Mesothelial cell of epicardium (in vitro differentiated cells): ENCODE measurements around the gene NR3C1. TPM values are rescaled to one million over a fixed set of nuclear protein-coding genes. Genes with fewer than 3 reads are reported as not detected.
"Not testable (repeated sequence)": the region's sequence is repeated elsewhere in the genome, so short reads cannot be mapped to it uniquely, and the experiment has no call there.

ENCODE experiments used
- DNase-seq, 2 experiments: peaks; one replicate each; pipeline ENCODE4 v3.0.0; 2021; ENCODE audit warnings: low spot score in 2 of 2; ENCODE audit not compliant: unreplicated experiment in 2 of 2
- H3K27ac Mint-ChIP-seq: 2 replicates; pipeline ENCODE4 v1.8.0; 2021; ENCODE audit warnings: mixed read lengths
- H3K27me3 Mint-ChIP-seq: 2 replicates; pipeline ENCODE4 v1.8.0; 2021; ENCODE audit warnings: low read depth, mixed read lengths
- H3K36me3 Mint-ChIP-seq: 2 replicates; pipeline ENCODE4 v1.8.0; 2021; ENCODE audit warnings: mixed read lengths
- H3K4me1 Mint-ChIP-seq: 2 replicates; pipeline ENCODE4 v1.8.0; 2021; ENCODE audit warnings: mixed read lengths
- H3K4me3 Mint-ChIP-seq: 2 replicates; pipeline ENCODE4 v1.8.0; 2021; ENCODE audit warnings: mild to moderate bottlenecking, moderate library complexity, mixed read lengths
- H3K9me3 Mint-ChIP-seq: 2 replicates; pipeline ENCODE4 v1.8.0; 2021; ENCODE audit warnings: mixed read lengths
- total RNA-seq: library from RNA; stranded (reverse); gene quantifications from 3 replicates; pipeline ENCODE4 v1.2.1, GENCODE V29; 2021
- TF ChIP-seq, protein P1 (sequence below): fragments of 200-600 bp; sonication (generic); IDR thresholded peaks from one replicate; pipeline ENCODE4 v1.5.0; 2021; ENCODE audit warnings: antibody characterized with exemption; ENCODE audit not compliant: unreplicated experiment

The NR3C1 gene
- total RNA-seq, 1 donor from 2014 or later = 29.2 TPM

DNA sequence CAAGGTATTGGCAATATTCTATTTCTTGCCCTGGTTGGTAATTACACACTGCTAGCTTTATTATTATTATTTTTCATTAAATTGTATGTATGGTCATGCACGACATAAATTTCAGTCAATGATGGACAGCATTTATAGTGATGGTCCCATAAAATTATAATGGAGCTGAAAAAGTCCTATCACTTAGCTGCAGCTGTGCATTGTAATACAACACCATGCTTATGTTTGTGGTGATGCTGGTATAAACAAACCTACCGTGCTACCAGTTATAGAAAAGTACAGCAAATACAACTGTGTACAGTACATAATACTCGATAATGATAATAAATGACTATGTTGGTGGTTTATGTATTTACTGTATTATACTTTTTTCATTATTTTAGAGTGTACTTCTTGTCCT, 65.5 kb downstream of the NR3C1 start:
- peaks cover 7% of the 10 kb centered on the region for H3K4me1 Mint-ChIP-seq
- no peak overlapping the region for H3K27ac Mint-ChIP-seq
- no peaks in the 10 kb centered on the region for H3K27me3 Mint-ChIP-seq
- TF ChIP-seq, protein P1, sequence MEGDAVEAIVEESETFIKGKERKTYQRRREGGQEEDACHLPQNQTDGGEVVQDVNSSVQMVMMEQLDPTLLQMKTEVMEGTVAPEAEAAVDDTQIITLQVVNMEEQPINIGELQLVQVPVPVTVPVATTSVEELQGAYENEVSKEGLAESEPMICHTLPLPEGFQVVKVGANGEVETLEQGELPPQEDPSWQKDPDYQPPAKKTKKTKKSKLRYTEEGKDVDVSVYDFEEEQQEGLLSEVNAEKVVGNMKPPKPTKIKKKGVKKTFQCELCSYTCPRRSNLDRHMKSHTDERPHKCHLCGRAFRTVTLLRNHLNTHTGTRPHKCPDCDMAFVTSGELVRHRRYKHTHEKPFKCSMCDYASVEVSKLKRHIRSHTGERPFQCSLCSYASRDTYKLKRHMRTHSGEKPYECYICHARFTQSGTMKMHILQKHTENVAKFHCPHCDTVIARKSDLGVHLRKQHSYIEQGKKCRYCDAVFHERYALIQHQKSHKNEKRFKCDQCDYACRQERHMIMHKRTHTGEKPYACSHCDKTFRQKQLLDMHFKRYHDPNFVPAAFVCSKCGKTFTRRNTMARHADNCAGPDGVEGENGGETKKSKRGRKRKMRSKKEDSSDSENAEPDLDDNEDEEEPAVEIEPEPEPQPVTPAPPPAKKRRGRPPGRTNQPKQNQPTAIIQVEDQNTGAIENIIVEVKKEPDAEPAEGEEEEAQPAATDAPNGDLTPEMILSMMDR = no peak
- no peaks in the 10 kb centered on the region for H3K9me3 Mint-ChIP-seq
- no peak for DNase-seq
- H3K4me3 Mint-ChIP-seq = no peak overlapping the region
- peaks cover 4% of the 10 kb centered on the region for H3K36me3 Mint-ChIP-seq

DNA sequence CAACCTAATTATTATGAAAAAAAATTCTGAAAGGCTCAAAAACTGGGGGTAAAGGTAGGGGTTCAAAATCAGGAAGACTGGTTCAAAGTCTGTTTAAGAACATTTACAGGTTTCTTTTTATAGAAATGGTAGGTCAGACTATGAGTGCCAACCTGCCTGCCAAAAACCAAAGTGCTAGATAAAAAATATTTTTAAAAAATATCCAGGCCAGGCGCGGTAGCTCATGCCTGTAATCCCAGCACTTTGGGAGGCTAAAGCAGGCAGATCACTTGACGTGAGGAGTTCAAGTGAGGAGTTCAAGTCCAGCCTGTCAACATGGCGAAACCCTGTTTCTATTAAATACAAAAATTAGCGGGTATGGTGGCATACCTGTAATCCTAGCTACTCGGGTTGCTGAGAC, 67.0 kb downstream of the NR3C1 start:
- Mint-ChIP-seq H3K27me3 (no peaks in the 10 kb centered on the region), H3K4me1 (peaks cover 7% of the 10 kb centered on the region), H3K9me3 (no peaks in the 10 kb centered on the region), H3K27ac (no peak overlapping the region), H3K4me3 (no peak overlapping the region), H3K36me3 (peaks cover 4% of the 10 kb centered on the region)
- DNase-seq = no peak
- TF ChIP-seq, protein P1 = no peak

DNA sequence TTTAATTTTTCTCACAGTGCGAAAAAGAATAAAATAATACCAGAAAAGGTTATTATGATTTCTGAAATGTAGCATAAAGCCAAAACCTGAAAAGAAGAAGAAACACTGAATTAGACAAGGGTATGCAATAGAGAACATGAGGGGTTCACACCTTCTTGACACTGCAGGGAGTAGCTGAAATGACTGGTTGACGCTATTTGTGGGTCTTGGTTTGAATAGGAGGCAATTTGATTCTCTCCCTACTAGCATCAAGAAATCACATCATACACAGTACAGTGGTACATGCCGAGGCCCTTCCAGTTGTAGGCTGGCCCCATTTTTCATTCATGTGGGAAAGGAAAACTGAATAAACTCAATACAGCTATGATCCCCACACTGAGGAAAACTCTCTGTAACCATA, 68.6 kb downstream of the NR3C1 start:
- Mint-ChIP-seq H3K27ac (no peak overlapping the region), H3K9me3 (no peaks in the 10 kb centered on the region), H3K36me3 (peaks cover 2% of the 10 kb centered on the region), H3K4me3 (no peak overlapping the region), H3K4me1 (peaks cover 3% of the 10 kb centered on the region), H3K27me3 (no peaks in the 10 kb centered on the region)
- TF ChIP-seq, protein P1 = no peak
- no peak for DNase-seq

DNA sequence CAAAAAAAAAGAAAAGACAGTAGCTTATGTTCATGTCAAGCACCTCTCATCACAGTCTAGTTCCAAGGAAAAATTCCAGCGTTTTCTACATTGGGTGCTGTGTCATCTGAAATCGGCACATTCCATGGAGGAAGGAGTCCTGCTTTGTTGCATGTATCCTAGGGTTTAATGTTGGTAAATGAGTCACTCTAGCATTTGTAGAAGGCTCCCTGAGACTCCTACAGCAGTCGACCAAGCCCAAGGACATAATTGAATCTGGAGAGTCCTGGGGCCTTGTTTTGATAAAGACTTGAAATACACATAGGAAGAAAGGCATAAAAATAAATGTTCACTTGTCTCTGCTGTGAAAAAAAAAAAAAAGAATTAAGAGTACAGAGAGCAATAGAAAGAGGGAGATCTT, 69.1 kb downstream of the NR3C1 start:
- not testable (repeated sequence) for DNase-seq, H3K4me3 Mint-ChIP-seq, H3K9me3 Mint-ChIP-seq, H3K36me3 Mint-ChIP-seq, H3K27ac Mint-ChIP-seq, H3K27me3 Mint-ChIP-seq, H3K4me1 Mint-ChIP-seq

DNA sequence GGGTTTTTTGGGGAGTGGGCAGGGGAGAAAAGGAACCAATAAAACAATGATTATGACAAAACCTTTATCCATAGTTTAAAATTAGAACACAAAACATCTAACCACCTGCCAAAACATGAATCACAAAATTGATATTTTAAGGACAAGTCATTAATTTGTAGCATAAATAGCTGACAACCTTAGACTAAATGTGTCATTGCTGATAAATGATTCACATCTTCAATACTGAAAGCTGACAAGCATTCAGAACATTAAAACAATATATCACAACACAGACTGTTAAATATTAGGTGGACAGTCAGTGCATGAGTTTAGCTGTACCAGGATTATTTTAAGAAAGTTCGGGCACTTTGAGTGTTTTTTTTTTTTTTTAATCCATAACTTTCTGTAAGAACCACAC, 71.5 kb downstream of the NR3C1 start:
- peaks cover 8% of the 10 kb centered on the region for H3K9me3 Mint-ChIP-seq
- H3K36me3 Mint-ChIP-seq = peaks cover 10% of the 10 kb centered on the region
- no peak overlapping the region for H3K4me3 Mint-ChIP-seq
- no peaks in the 10 kb centered on the region for H3K27me3 Mint-ChIP-seq
- DNase-seq = no peak
- TF ChIP-seq, protein P1 = no peak
- peaks cover 3% of the 10 kb centered on the region for H3K4me1 Mint-ChIP-seq
- H3K27ac Mint-ChIP-seq = no peak overlapping the region

DNA sequence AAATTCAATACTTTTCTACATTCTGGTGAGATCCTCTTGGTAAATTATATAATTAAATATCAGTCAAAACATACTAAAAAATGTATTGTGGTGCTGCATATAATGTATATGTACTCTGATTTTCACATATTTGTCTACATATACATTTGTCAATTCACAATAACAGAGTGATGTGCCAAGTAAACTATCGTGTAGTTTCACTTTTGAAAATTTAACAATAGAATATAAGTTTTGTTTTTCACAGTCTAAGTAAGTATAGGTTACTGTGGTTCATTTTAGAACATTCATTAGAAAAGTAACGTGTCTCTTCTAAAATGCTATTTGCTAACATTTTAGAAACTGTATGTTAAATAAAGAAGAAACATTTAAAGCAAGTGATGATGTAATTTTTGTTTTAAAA, 73.6 kb downstream of the NR3C1 start:
- Mint-ChIP-seq H3K4me1 (no peaks in the 10 kb centered on the region), H3K27me3 (no peaks in the 10 kb centered on the region), H3K9me3 (peaks cover 8% of the 10 kb centered on the region), H3K4me3 (no peak overlapping the region), H3K27ac (no peak overlapping the region), H3K36me3 (peaks cover 11% of the 10 kb centered on the region)
- no peak for DNase-seq
- TF ChIP-seq, protein P1 = no peak
